Activated CD8-positive, alpha-beta memory T cell treated with anti-CD3 and anti-CD28 coated beads, Interleukin-2, amount 50 U/mL, for 1 hour (primary cell): ENCODE measurements around the gene ALG12.
"Not testable (repeated sequence)": the region's sequence is repeated elsewhere in the genome, so short reads cannot be mapped to it uniquely, and the experiment has no call there.

Experiments used
- DNase-seq: peaks from one replicate; pipeline ENCODE4 v3.0.0-alpha.2; 2020; ENCODE audit errors: extremely low read depth

ALG12 gene

DNA sequence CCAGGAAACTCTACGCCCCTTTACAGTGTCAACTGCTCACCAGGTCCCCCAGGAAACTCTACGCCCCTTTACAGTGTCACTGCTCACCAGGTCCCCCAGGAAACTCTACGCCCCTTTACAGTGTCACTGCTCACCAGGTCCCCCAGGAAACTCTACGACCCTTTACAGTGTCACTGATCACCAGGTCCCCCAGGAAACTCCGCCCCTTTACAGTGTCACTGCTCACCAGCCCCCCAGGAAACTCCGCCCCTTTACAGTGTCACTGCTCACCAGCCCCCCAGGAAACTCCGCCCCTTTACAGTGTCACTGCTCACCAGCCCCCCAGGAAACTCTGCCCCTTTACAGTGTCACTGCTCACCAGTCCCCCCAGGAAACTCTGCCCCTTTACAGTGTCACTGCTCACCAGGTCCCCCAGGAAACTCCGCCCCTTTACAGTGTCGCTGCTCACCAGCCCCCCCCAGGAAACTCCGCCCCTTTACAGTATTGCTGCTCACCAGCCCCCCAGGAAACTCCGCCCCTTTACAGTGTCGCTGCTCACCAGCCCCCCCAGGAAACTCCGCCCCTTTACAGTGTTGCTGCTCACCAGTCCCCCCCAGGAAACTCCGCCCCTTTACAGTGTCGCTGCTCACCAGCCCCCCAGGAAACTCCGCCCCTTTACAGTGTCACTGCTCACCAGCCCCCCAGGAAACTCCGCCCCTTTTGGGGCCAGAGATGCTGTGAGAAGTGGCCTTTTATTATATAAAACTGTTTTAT lies 27.0 kb upstream of the ALG12 start:
- DNase-seq = not testable (repeated sequence)

DNA sequence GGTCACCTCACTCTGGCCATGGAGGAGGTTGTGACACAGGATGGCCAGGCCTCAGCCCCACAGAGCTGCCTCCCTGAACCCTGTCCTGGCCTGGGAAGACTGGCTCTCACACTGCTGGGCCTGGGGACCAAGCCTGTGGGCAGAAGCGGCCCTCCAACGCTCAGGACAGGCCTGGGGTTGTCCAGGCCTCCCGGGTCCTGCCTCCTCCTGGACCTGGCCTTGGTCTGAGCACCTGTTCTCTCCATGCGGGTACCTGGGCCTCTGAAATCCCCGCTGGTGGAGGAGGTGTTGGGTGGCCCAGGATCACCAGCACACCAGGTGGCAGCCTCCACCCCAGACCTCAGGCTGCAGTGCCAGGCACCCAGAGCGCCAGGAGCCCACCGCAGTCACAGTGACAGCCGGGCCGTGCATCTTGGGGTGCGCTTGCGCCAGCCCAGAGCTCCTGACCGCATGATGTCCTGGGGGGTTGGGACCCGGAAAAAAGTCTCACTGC lies 26.2 kb upstream of the ALG12 start:
- DNase-seq = no peak

- DNase-seq = no peak
These were observed 25.6 kb upstream of the ALG12 start for GRCh38 chr22:49943771-49944398.

GRCh38 chr22:49943405-49943765 lies 25.1 kb upstream of the ALG12 start:
- DNase-seq = no peak

DNA sequence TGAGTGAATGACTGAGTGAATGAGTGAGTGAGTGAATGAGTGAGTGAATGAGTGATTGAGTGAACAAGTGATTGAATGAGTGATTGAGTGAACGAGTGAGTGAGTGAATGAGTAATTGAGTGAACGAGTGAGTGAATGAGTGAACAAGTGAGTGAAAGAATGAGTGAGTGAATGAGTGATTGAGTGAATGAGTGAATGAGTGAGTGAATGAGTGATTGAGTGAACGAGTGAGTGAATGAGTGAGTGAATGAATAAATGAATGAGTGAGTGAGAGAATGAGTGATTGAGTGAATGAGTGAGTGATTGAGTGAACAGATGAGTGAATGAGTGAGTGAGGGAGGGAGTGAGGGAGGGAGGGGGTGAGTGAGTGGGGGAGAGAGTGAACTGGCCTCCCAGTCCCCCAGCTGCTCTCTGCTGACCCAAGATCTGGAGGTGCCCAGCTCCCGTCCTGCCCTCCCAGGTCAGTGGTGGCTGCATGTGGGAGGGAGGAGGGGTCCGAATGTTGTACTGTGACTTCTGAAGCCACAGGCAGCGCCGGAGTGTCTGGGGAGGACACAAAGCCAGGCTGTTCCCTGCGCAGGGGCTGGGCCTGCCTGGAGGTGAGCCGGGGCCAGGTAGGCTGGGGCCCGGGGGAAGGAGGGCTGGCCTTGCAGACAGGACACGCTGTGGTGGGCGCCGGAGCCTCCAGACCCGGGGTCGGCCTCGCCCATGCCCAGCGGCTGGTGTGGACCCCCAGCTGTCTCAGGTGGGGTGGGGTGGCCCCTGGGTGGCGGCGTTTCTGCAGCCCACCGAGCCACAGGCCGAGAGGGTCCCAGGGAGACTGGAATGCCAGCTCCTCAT lies 24.5 kb upstream of the ALG12 start:
- DNase-seq = no peak

- no peak for DNase-seq
These were observed 23.5 kb upstream of the ALG12 start for GRCh38 chr22:49941507-49942316.

DNA sequence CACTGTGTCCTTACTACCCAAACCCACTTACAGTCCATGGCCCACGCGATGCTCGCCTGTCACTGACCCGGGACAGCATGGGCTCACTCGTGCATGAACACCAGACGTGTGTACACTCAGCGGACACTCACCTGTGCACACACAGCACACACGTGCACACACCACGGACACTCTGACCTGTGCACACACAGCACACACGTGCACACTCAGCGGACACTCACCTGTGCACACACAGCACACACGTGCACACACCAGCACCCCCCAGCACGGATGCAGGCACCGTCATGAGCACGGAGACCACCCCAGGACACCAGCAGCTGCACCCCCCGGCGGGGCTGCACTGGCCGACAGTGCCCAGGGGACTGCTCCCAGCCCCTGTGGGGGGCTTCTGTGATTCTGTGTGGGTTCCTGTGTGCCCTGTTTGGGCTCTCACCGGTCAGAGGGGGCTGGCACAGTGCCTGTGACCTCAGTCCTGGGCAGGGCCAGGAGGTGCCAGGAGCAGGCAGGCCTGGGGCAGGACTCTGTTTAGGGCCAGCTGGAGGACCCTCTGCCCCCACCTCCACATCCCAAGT lies 20.4 kb upstream of the ALG12 start:
- no peak for DNase-seq

- no peak for DNase-seq
These were observed 19.7 kb upstream of the ALG12 start for GRCh38 chr22:49937758-49938564.

DNA sequence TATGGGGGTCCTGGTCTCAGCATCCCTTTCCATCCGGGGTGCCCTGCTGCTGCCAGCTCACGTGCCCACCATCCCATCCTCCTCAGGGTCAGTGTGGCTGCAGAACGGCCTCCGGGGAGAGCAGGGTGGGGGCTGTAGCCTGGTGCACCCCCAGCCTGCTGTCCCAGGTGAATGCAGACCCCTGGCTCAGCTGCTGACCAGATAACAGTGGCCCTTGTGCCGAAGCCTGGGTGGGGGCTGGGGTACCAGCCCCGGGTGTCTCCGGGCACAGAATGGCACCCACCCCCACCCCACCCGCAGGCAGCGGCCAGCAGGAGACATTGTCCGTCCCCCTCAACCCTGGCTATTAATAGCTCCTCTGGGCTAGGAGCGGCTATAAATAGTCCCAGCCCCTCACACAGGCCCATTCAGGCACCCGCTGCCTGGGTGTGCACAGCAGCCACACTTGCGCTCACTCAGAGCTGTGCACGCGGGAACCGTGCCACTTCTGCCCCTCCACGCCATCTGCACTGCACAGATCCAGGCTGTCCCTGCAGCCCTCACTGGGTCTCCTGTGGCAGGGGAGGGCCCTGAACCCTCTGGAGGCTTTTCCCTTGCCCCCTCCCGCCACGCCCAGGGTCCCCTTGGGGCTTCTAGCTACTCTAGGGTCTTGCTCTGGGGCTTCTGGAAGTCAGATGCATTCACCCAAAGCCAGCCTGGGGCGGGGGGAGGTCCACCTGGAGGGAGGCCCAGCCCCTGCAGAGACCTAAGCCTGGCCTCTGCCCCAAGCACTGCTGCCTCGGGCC lies 18.9 kb upstream of the ALG12 start:
- no peak for DNase-seq

DNA sequence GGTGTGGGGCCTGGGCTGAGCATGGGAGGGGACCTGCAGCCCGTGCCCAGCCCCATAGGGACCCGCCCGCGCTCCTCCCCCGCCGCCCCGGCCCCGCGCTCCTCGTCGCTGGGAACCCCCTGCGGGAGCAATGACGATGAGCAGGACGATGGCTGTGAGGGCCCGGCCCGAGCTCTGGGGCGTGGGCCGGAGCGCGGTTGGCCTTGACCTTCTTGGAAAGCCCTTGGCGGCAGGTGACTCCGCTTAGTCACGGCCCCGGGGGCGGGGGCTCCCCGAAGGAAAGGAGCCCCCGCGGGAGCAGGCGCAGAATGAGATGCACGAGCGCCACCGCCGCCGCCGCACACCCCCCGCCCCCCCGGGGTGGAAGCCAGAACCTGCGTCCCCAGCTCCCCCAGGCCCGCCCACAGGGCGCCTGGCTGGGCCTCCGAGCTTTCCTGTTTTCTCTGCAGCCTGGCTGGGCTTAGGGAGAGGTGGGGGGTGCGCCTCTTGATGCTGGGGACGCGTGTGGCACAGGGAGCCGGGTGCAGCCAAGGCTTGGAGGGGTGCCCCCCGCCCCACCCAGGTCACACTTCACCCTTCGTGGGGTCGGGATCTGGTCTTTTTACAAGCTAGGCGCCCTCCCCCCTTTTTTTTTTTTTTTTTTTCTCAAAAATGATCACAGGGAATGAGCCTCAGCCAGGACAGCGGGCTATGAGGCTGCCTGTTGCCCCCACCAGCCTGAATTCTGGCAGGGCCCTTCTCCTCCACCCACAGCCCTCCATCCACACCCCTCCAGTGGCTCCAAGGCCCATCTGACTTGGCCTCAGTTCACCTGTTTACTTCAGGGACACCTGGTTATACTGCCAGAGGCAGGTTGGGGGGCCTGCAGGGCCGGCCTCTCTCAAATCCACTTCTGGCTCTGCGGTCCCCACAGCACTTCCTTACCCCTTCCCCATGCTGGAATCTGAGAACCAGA lies 18.1 kb upstream of the ALG12 start:
- peak; percentile 80 for DNase-seq

DNA sequence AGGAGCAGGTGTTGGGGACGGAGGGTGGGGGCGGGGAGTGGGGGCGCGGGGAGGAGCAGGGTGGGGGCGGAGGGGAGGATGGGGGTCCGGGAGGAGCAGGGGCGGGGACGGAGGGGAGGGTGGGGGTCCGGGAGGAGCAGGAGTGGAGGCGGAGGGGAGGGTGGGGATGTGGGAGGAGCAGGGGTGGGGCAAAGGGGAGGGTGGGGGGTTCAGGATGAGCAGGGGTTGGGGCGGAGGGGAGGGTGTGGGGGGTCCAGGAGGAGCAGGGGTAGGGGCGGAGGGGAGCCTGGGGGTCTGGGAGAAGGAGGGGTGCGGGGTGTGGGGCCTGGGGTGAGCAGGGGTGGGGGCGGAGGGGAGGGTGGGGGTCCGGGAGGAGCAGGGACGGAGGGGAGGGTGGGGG lies 17.3 kb upstream of the ALG12 start:
- DNase-seq = no peak

DNA sequence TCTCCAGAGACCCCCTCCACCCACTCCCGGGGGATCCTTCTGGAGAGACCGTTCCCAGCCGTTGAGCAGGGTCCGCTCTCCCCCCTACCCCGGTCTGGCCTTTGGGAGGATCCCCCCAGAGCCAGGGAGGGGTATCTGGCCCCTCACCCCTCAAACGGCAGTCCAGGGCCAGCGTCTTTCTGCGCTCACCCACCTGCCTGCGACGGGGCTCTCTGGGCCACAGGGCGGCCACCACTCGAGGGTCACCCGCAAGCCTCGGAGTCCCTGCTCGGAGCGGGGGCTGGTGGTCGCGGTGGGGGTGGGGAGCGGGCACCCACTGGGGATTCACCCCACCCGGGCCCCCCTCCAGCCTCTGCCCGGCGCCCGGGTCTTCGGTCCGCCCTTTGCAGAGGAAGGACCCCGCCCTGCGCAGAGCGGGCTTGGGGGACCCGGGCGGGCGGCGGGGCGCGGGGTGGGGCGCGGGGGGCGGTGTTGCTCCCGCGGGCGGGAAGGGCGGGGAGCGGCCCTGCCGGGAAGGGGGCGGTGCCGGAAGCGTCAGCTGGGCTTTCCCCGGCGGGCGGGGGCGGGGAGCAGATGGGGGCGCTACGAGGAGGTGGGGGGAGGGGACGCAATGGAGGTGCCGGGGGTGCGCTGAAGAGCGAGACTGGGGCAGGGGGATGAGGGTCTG lies 16.8 kb upstream of the ALG12 start:
- DNase-seq = peak; percentile 61

DNA sequence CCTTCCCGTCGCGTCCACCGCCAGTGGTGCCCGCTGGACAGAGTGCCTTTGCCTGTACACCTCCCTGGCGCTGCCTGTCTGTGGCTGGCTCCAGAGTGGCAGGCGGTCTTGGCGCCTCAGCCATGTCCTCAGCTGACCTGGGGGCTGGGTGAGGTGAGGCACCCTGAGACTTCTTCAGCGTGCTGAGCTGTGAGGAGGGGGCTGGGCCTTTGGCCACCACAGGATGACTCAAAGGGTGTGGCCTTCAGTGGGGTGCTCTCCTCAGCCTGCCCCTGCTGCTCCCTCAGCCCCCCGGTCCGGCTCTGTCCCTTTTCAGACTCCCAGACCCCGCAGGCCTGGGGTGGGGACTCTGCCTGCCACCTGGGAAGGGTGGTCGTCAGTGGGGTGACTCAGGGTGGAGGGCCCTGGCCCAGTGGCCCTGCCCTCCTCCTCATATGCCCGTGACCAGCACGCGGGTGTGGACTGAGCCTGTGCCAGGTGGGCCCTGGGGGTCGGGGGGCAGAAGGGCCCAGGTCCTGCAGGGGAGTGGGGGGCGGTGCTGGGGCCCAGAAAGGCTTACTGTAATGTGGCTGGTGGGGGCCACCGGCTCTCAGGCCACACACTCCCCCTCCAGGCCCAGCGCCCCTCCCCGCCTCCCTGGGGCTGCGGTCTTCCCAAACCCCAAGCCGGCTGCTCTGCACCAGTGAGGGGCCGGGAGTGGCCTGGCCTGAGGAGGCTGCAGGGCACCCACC lies 16.1 kb upstream of the ALG12 start:
- no peak for DNase-seq

DNA sequence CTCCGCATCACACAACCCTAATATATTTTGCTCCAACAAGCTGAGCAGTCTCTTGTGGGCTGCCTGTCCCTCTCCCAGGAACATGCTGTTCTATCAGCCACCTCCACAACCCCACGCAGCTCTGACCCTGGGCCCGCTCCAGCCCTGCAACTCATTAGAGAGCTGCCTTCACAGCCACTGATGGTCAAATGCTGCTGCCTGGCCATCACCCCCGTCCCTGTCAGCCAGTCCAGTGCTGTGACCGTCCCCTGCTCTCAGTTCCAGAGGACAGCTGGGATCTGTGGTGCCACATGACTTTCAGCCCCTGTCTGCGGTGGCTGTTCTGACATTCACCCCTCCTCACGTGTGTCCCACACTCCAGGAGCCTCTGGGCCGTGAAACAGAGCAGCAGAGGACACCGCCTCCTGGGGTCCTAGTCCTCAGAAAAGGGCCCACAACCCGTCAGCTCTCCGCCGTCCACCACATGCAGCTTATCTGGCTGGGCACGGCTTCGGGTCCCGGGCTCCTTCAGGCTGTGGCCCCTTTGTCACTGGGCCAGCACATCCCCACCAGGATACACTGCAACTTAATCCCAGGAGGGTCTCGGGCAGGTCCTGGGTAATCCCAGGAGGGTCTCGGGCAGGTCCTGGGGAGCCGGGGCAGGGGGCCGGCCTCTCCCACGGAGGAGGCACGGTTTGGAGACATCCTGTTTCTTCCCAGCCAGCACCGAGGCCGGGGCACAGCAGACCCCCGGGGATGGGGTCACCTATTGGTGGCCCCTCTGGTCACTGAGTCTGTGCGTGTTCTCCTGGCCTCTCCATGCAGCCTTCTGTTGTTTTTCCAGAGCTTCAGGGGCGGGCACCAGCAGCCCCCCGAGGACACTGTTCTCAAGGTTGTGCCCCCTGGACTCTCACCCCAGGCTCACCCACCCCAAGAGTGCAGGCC lies 15.3 kb upstream of the ALG12 start:
- DNase-seq = no peak

GRCh38 chr22:49930596-49931412 lies 12.6 kb upstream of the ALG12 start:
- DNase-seq = no peak
